Measurements from ENCODE around the gene DENND5A. TPM values are rescaled to one million over a fixed set of nuclear protein-coding genes. Genes with fewer than 3 reads are reported as not detected.

The DENND5A gene
- total RNA-seq, 2 experiments from 2014 or later, result 40.6 to 44.3 TPM

- Mint-ChIP-seq H3K36me3 (ENCODE audit: low read depth) (peaks cover 18% of the 10 kb centered on the region), H3K9me3 (no peaks in the 10 kb centered on the region), H3K27ac (no peak overlapping the region), H3K4me3 (no peak overlapping the region), H3K27me3 (no peaks in the 10 kb centered on the region), H3K4me1 (ENCODE audit: low read depth) (peaks cover 22% of the 10 kb centered on the region)
- no peak for TF ChIP-seq CTCF (IDR thresholded peaks at IDR 0.05)
- intact Hi-C loops (cut with micrococcal nuclease), result no loop called here
- POLR2A ChIA-PET, result no interaction called here
- DNase-seq, result no peak
- CTCF ChIA-PET, result interaction anchor here (1.2 to 1.4 kb wide), 2 partner anchors 10 to 351 kb away, joined by 5 read pairs; no protein-coding TSS in a partner anchor
- ATAC-seq, result no peak
Observed at GRCh38 chr11:9155930-9156329, 109.2 kb downstream of the DENND5A start.

GRCh38 chr11:9153651-9154050, 111.5 kb downstream of the DENND5A start:
- Mint-ChIP-seq H3K27ac (no peak overlapping the region), H3K27me3 (no peaks in the 10 kb centered on the region), H3K36me3 (ENCODE audit: low read depth) (peaks cover 11% of the 10 kb centered on the region), H3K4me3 (no peak overlapping the region), H3K9me3 (no peaks in the 10 kb centered on the region), H3K4me1 (ENCODE audit: low read depth) (peaks cover 4% of the 10 kb centered on the region)
- ATAC-seq, result no peak
- intact Hi-C loops (cut with micrococcal nuclease), result no loop called here
- DNase-seq, result no peak
- POLR2A ChIA-PET, result no interaction called here
- no peak for TF ChIP-seq CTCF (IDR thresholded peaks at IDR 0.05)
- CTCF ChIA-PET, result interaction anchor here (1.0 kb wide), 2 partner anchors 16 to 353 kb away, joined by 3 to 5 read pairs; no protein-coding TSS in a partner anchor

GRCh38 chr11:9151631-9152030, 113.5 kb downstream of the DENND5A start:
- Mint-ChIP-seq H3K4me3 (no peak overlapping the region), H3K4me1 (ENCODE audit: low read depth) (peaks cover 6% of the 10 kb centered on the region), H3K27me3 (no peaks in the 10 kb centered on the region), H3K36me3 (ENCODE audit: low read depth) (peaks cover 8% of the 10 kb centered on the region), H3K9me3 (no peaks in the 10 kb centered on the region), H3K27ac (no peak overlapping the region)
- no peak for ATAC-seq
- intact Hi-C loops (cut with micrococcal nuclease), result no loop called here
- ChIA-PET CTCF (interaction anchor here (1.0 to 2.0 kb wide), 2 partner anchors 11 to 14 kb away, joined by 3 to 10 read pairs; no protein-coding TSS in a partner anchor), POLR2A (no interaction called here)
- TF ChIP-seq CTCF (IDR thresholded peaks at IDR 0.05), result no peak
- no peak for DNase-seq

GRCh38 chr11:9150926-9151325, 114.2 kb downstream of the DENND5A start:
- Mint-ChIP-seq H3K4me3 (no peak overlapping the region), H3K9me3 (no peaks in the 10 kb centered on the region), H3K36me3 (ENCODE audit: low read depth) (peaks cover 10% of the 10 kb centered on the region), H3K4me1 (ENCODE audit: low read depth) (peaks cover 6% of the 10 kb centered on the region), H3K27me3 (no peaks in the 10 kb centered on the region), H3K27ac (no peak overlapping the region)
- intact Hi-C loops (cut with micrococcal nuclease), result no loop called here
- DNase-seq (no peak), ATAC-seq (no peak)
- ChIA-PET CTCF (interaction anchor here (1.0 to 2.0 kb wide), 3 partner anchors 11 to 15 kb away, joined by 3 to 10 read pairs (median 3); no protein-coding TSS in a partner anchor), POLR2A (no interaction called here)
- no peak for TF ChIP-seq CTCF (IDR thresholded peaks at IDR 0.05)

- Mint-ChIP-seq H3K4me1 (ENCODE audit: low read depth) (peaks cover 6% of the 10 kb centered on the region), H3K9me3 (no peaks in the 10 kb centered on the region), H3K4me3 (no peak overlapping the region), H3K36me3 (ENCODE audit: low read depth) (peaks cover 11% of the 10 kb centered on the region), H3K27ac (no peak overlapping the region), H3K27me3 (no peaks in the 10 kb centered on the region)
- DNase-seq (no peak), ATAC-seq (no peak)
- POLR2A ChIA-PET, result interaction anchor here (0.6 kb wide), 1 partner anchor 757 kb away, joined by 3 read pairs; no protein-coding TSS in a partner anchor
- TF ChIP-seq CTCF (IDR thresholded peaks at IDR 0.05), result no peak
- CTCF ChIA-PET, result interaction anchor here (1.0 to 5.2 kb wide), 4 partner anchors 10 to 356 kb away, joined by 3 to 52 read pairs (median 4); no protein-coding TSS in a partner anchor
- intact Hi-C loops (cut with micrococcal nuclease), result no loop called here
Observed at GRCh38 chr11:9150501-9150900, 114.6 kb downstream of the DENND5A start.

All from activated CD8-positive, alpha-beta T cell treated with anti-CD3 and anti-CD28 coated beads for 36 hours (primary cell).